Neural progenitor cell (in vitro differentiated cells): Measurements from ENCODE around the gene RPP14.

Experiments
- EZH2 ChIP-seq: fragments of 200-600 bp; sonication (generic); IDR thresholded peaks from 2 replicates; pipeline ENCODE4 v1.6.1; 2017; ENCODE audit warnings: antibody characterized with exemption, mild to moderate bottlenecking, moderate library complexity
- EZH2phosphoT487 ChIP-seq: fragments of 200-600 bp; sonication (generic); IDR thresholded peaks from 2 replicates; pipeline ENCODE4 v1.6.1; 2017; ENCODE audit warnings: antibody characterized with exemption
- TF ChIP-seq, protein P1 (sequence below): fragments of 200-600 bp; sonication (generic); IDR thresholded peaks from 2 replicates; pipeline ENCODE4 v1.5.1; 2017; ENCODE audit warnings: antibody characterized with exemption, mild to moderate bottlenecking

DNA sequence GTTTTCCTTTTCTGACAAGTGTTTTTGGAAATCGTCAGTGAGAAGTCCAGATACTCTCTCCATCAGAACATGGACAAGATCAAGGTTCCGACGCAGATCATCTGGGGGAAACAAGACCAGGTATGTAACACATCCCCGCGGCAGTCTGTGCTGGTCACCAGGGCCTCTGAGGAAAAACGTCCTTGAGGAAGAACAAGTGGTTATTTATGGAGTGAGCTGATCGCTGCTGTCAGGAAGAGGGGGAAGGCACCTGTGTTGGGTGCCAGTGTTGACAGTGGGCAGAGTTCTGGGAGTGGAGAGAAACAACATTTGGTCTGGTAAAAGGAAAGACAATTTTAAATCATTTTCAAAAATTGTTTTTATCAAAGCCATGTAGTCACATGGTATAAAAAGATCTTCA, 20.7 kb upstream of the RPP14 start:
- TF ChIP-seq EZH2phosphoT487 (no peak), EZH2 (no peak)
- TF ChIP-seq, protein P1, sequence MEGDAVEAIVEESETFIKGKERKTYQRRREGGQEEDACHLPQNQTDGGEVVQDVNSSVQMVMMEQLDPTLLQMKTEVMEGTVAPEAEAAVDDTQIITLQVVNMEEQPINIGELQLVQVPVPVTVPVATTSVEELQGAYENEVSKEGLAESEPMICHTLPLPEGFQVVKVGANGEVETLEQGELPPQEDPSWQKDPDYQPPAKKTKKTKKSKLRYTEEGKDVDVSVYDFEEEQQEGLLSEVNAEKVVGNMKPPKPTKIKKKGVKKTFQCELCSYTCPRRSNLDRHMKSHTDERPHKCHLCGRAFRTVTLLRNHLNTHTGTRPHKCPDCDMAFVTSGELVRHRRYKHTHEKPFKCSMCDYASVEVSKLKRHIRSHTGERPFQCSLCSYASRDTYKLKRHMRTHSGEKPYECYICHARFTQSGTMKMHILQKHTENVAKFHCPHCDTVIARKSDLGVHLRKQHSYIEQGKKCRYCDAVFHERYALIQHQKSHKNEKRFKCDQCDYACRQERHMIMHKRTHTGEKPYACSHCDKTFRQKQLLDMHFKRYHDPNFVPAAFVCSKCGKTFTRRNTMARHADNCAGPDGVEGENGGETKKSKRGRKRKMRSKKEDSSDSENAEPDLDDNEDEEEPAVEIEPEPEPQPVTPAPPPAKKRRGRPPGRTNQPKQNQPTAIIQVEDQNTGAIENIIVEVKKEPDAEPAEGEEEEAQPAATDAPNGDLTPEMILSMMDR, result no peak
